Activated naive CD4-positive, alpha-beta T cell treated with anti-CD3 and anti-CD28 coated beads, Interleukin-2, amount 50 U/mL, for 72 hours (primary cell): ENCODE measurements around the gene DMAC2. TPM values are rescaled to one million over a fixed set of nuclear protein-coding genes. Genes with fewer than 3 reads are reported as not detected.
"Not testable (repeated sequence)": the region's sequence is repeated elsewhere in the genome, so short reads cannot be mapped to it uniquely, and the experiment has no call there.

Experiments used
- ATAC-seq, 2 donors: fragments of 150-1000 bp; cut with Tn5 transposase; 2 replicates each; pipeline ENCODE4 v1.10.0; 2021; ENCODE audit warnings: mild to moderate bottlenecking in 2 of 2, moderate library complexity in 2 of 2
- DNase-seq, 2 donors: peaks; one replicate each; pipeline ENCODE4 v3.0.0; 2021 to 2022; ENCODE audit warnings: low spot score in 2 of 2
- H3K27ac Mint-ChIP-seq, 2 donors: one replicate each; pipeline ENCODE4 v1.8.0; 2022; ENCODE audit warnings: mild to moderate bottlenecking in 2 of 2, mixed read lengths in 2 of 2
- H3K36me3 Mint-ChIP-seq, 2 donors: one replicate each; pipeline ENCODE4 v1.8.0; 2022; ENCODE audit warnings: mixed read lengths in 2 of 2
- H3K9me3 Mint-ChIP-seq, 2 donors: one replicate each; pipeline ENCODE4 v1.8.0; 2022; ENCODE audit warnings: mixed read lengths in 2 of 2
- total RNA-seq, 2 donors: library from RNA; stranded (reverse); gene quantifications; one replicate each; pipeline ENCODE4 v1.2.3, GENCODE V29; 2022

DMAC2 gene
- total RNA-seq, 2 donors from 2014 or later: 46.7 to 58.5 TPM

- DNase-seq (no peak), ATAC-seq (no peak)
- Mint-ChIP-seq H3K27ac (peak overlapping the region; percentile 50 to 60), H3K36me3 (peaks cover 4 to 8% of the 10 kb centered on the region in 2 donors), H3K9me3 (no peaks in the 10 kb centered on the region)
These were observed 25.8 kb downstream of the DMAC2 start for GRCh38 chr19:41413947-41414346.

- Mint-ChIP-seq H3K9me3 (no peaks in the 10 kb centered on the region), H3K27ac (no peak overlapping the region), H3K36me3 (peaks cover 4 to 8% of the 10 kb centered on the region in 2 donors)
- ATAC-seq: no peak
- DNase-seq: no peak
These were observed 26.8 kb downstream of the DMAC2 start for GRCh38 chr19:41412953-41413352.

GRCh38 chr19:41411968-41412265 is 27.8 kb downstream of the DMAC2 start:
- ATAC-seq: no peak
- DNase-seq: no peak
- Mint-ChIP-seq H3K27ac (no peak overlapping the region), H3K9me3 (no peaks in the 10 kb centered on the region), H3K36me3 (peaks cover 4 to 8% of the 10 kb centered on the region in 2 donors)

GRCh38 chr19:41411100-41411967 is 28.4 kb downstream of the DMAC2 start:
- no peak for ATAC-seq
- no peak overlapping the region for H3K27ac Mint-ChIP-seq
- H3K9me3 Mint-ChIP-seq: no peaks in the 10 kb centered on the region
- H3K36me3 Mint-ChIP-seq: peaks cover 4 to 8% of the 10 kb centered on the region in 2 donors
- no peak for DNase-seq

- Mint-ChIP-seq H3K27ac (peak overlapping the region in 1 of 2 donors; percentile 84), H3K36me3 (peaks cover 4 to 8% of the 10 kb centered on the region in 2 donors), H3K9me3 (no peaks in the 10 kb centered on the region)
- no peak for DNase-seq
- ATAC-seq: no peak
These were observed 29.2 kb downstream of the DMAC2 start for GRCh38 chr19:41410336-41411054.

- no peak for ATAC-seq
- Mint-ChIP-seq H3K27ac (peak overlapping the region in 1 of 2 donors; percentile 76), H3K9me3 (no peaks in the 10 kb centered on the region), H3K36me3 (peaks cover 1 to 7% of the 10 kb centered on the region in 2 donors)
- no peak for DNase-seq
These were observed 30.4 kb downstream of the DMAC2 start for GRCh38 chr19:41409288-41409687.

- H3K27ac Mint-ChIP-seq: peak overlapping the region in 1 of 2 donors; percentile 76
- not testable (repeated sequence) for DNase-seq, H3K9me3 Mint-ChIP-seq, ATAC-seq, H3K36me3 Mint-ChIP-seq
These were observed 30.9 kb downstream of the DMAC2 start for GRCh38 chr19:41408846-41409245.

- Mint-ChIP-seq H3K9me3 (no peaks in the 10 kb centered on the region), H3K27ac (no peak overlapping the region), H3K36me3 (no peaks in the 10 kb centered on the region)
- no peak for ATAC-seq
- no peak for DNase-seq
These were observed 31.5 kb downstream of the DMAC2 start for GRCh38 chr19:41408256-41408655.

- DNase-seq (no peak), ATAC-seq (no peak)
- H3K27ac Mint-ChIP-seq: no peak overlapping the region
- no peaks in the 10 kb centered on the region for H3K9me3 Mint-ChIP-seq
- H3K36me3 Mint-ChIP-seq: no peaks in the 10 kb centered on the region
These were observed 32.4 kb downstream of the DMAC2 start for GRCh38 chr19:41407271-41407670.

GRCh38 chr19:41405776-41406175 is 33.9 kb downstream of the DMAC2 start:
- Mint-ChIP-seq H3K36me3 (no peaks in the 10 kb centered on the region), H3K9me3 (no peaks in the 10 kb centered on the region), H3K27ac (no peak overlapping the region)
- DNase-seq (no peak), ATAC-seq (no peak)

- ATAC-seq (no peak), DNase-seq (no peak)
- H3K9me3 Mint-ChIP-seq: no peaks in the 10 kb centered on the region
- no peaks in the 10 kb centered on the region for H3K36me3 Mint-ChIP-seq
- H3K27ac Mint-ChIP-seq: peak overlapping the region in 1 of 2 donors; percentile 55
These were observed 36.3 kb downstream of the DMAC2 start for GRCh38 chr19:41403181-41403970.

- H3K27ac Mint-ChIP-seq: no peak overlapping the region
- H3K36me3 Mint-ChIP-seq: peaks cover 9 to 11% of the 10 kb centered on the region in 2 donors
- DNase-seq: no peak
- ATAC-seq: no peak
- no peaks in the 10 kb centered on the region for H3K9me3 Mint-ChIP-seq
These were observed 37.7 kb downstream of the DMAC2 start for GRCh38 chr19:41402010-41402409.

- Mint-ChIP-seq H3K9me3 (no peaks in the 10 kb centered on the region), H3K36me3 (peaks cover 9 to 13% of the 10 kb centered on the region in 2 donors), H3K27ac (no peak overlapping the region)
- no peak for ATAC-seq
- no peak for DNase-seq
These were observed 38.2 kb downstream of the DMAC2 start for GRCh38 chr19:41401483-41401882.

- ATAC-seq: no peak
- Mint-ChIP-seq H3K36me3 (peaks cover 9 to 20% of the 10 kb centered on the region in 2 donors), H3K9me3 (no peaks in the 10 kb centered on the region), H3K27ac (peak overlapping the region in 1 of 2 donors; percentile 57)
- no peak for DNase-seq
These were observed 40.2 kb downstream of the DMAC2 start for GRCh38 chr19:41399525-41399924.

- peak overlapping the region; percentile 16 to 100 for H3K27ac Mint-ChIP-seq
- ATAC-seq (no peak), DNase-seq (no peak)
- peaks cover 9 to 20% of the 10 kb centered on the region in 2 donors for H3K36me3 Mint-ChIP-seq
- no peaks in the 10 kb centered on the region for H3K9me3 Mint-ChIP-seq
These were observed 40.6 kb downstream of the DMAC2 start for GRCh38 chr19:41399091-41399490.

GRCh38 chr19:41398598-41398997 is 41.1 kb downstream of the DMAC2 start:
- no peak for DNase-seq
- no peak for ATAC-seq
- Mint-ChIP-seq H3K9me3 (no peaks in the 10 kb centered on the region), H3K36me3 (peaks cover 9 to 20% of the 10 kb centered on the region in 2 donors), H3K27ac (peak overlapping the region; percentile 5 to 100)

- Mint-ChIP-seq H3K9me3 (no peaks in the 10 kb centered on the region), H3K27ac (peak overlapping the region; percentile 100), H3K36me3 (peaks cover 9 to 20% of the 10 kb centered on the region in 2 donors)
- ATAC-seq (no peak), DNase-seq (no peak)
These were observed 41.7 kb downstream of the DMAC2 start for GRCh38 chr19:41398050-41398418.
